Activated CD8-positive, alpha-beta T cell treated with anti-CD3 and anti-CD28 coated beads for 36 hours (primary cell): Measurements from ENCODE around the gene IDH2. TPM values are rescaled to one million over a fixed set of nuclear protein-coding genes. Genes with fewer than 3 reads are reported as not detected.

ENCODE experiments used
- ATAC-seq: fragments of 200-7000 bp; cut with Tn5 transposase; one replicate; pipeline ENCODE4 v1.10.0; 2021; ENCODE audit warnings: mild to moderate bottlenecking, moderate library complexity
- CTCF ChIA-PET: fragments of 350-600 bp; sonication (Branson Sonifier 250); formaldehyde crosslinking; loops from one replicate; lab custom pipeline; 2021; ENCODE audit warnings: antibody characterized with exemption; lab: Charles Lee
- POLR2A ChIA-PET: fragments of 350-600 bp; sonication (Branson Sonifier 250); formaldehyde crosslinking; loops from one replicate; lab custom pipeline; 2021; ENCODE audit warnings: antibody characterized with exemption; lab: Charles Lee
- DNase-seq: peaks from one replicate; pipeline ENCODE4 v3.0.0-alpha.2; 2020
- H3K27ac Mint-ChIP-seq: one replicate; pipeline ENCODE4 v1.8.0; 2021; ENCODE audit warnings: mild to moderate bottlenecking, mixed read lengths
- H3K27me3 Mint-ChIP-seq: one replicate; pipeline ENCODE4 v1.8.0; 2021; ENCODE audit warnings: mixed read lengths
- H3K36me3 Mint-ChIP-seq: one replicate; pipeline ENCODE4 v1.8.0; 2021; ENCODE audit warnings: low read depth, mixed read lengths
- H3K4me1 Mint-ChIP-seq: one replicate; pipeline ENCODE4 v1.8.0; 2021; ENCODE audit warnings: low read depth, mixed read lengths
- H3K4me3 Mint-ChIP-seq: one replicate; pipeline ENCODE4 v1.8.0; 2021; ENCODE audit warnings: mild to moderate bottlenecking, moderate library complexity, mixed read lengths
- H3K9me3 Mint-ChIP-seq: one replicate; pipeline ENCODE4 v1.8.0; 2021; ENCODE audit warnings: mixed read lengths
- CTCF ChIP-seq: fragments of 200-600 bp; IDR thresholded peaks from one replicate; pipeline ENCODE4 v1.8.0; 2022; ENCODE audit warnings: antibody characterized with exemption, mild to moderate bottlenecking
- intact Hi-C: fragments of 100-400 bp; cut with micrococcal nuclease; formaldehyde crosslinking; loops from one replicate; pipeline ENCODE4 v1.10.0; 2022
- total RNA-seq, 2 experiments: library from RNA; stranded (reverse); gene quantifications; one replicate each; pipeline ENCODE4 v1.2.3, GENCODE V29; 2021

The IDH2 gene
- total RNA-seq, 2 experiments from 2014 or later = 171 to 180 TPM

- ChIA-PET POLR2A (no interaction called here), CTCF (no interaction called here)
- H3K4me1 Mint-ChIP-seq = no peaks in the 10 kb centered on the region
- H3K27ac Mint-ChIP-seq = no peak overlapping the region
- ATAC-seq (no peak), DNase-seq (no peak)
- no peak for TF ChIP-seq CTCF
- no peak overlapping the region for H3K4me3 Mint-ChIP-seq
- peaks cover 5% of the 10 kb centered on the region for H3K27me3 Mint-ChIP-seq
- no peaks in the 10 kb centered on the region for H3K36me3 Mint-ChIP-seq
- H3K9me3 Mint-ChIP-seq = no peaks in the 10 kb centered on the region
- intact Hi-C loops = no loop called here
These were observed 24.5 kb upstream of the IDH2 start for GRCh38 chr15:90126596-90127435.

GRCh38 chr15:90126022-90126421, 23.8 kb upstream of the IDH2 start:
- no peak for TF ChIP-seq CTCF
- H3K27me3 Mint-ChIP-seq = peaks cover 5% of the 10 kb centered on the region
- CTCF ChIA-PET = no interaction called here
- intact Hi-C loops = no loop called here
- no peaks in the 10 kb centered on the region for H3K9me3 Mint-ChIP-seq
- no peak overlapping the region for H3K27ac Mint-ChIP-seq
- H3K4me3 Mint-ChIP-seq = no peak overlapping the region
- no peaks in the 10 kb centered on the region for H3K36me3 Mint-ChIP-seq
- DNase-seq (no peak), ATAC-seq (no peak)
- no peaks in the 10 kb centered on the region for H3K4me1 Mint-ChIP-seq
- POLR2A ChIA-PET = no interaction called here

DNA sequence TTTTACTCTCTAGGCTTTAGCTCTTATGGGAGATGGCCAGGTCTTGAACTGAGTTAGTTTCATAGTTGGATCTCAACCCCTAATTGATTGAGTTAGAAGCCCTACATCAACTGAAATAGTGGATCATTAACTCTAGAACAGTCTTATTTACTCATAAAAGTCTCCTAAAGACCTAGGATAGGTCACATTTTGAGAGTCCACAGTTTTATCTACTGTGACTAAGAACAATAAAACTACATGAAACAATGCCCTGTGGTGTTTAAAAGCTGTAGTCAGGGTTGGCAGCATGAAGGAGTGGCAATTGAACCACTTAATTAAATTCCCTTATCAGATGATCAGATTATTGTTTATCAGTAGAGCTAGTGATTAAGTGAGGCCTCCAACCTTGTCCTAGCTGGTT, 22.2 kb upstream of the IDH2 start:
- H3K27ac Mint-ChIP-seq = no peak overlapping the region
- H3K36me3 Mint-ChIP-seq = no peaks in the 10 kb centered on the region
- peaks cover 5% of the 10 kb centered on the region for H3K27me3 Mint-ChIP-seq
- no peak overlapping the region for H3K4me3 Mint-ChIP-seq
- intact Hi-C loops = no loop called here
- H3K4me1 Mint-ChIP-seq = no peaks in the 10 kb centered on the region
- DNase-seq (no peak), ATAC-seq (no peak)
- ChIA-PET POLR2A (no interaction called here), CTCF (no interaction called here)
- no peak for TF ChIP-seq CTCF
- H3K9me3 Mint-ChIP-seq = no peaks in the 10 kb centered on the region

GRCh38 chr15:90121086-90121485, 18.8 kb upstream of the IDH2 start:
- H3K27ac Mint-ChIP-seq = no peak overlapping the region

More at GRCh38 chr15:90121086-90121485, 18.8 kb upstream of the IDH2 start:
- intact Hi-C loops = no loop called here
- ChIA-PET CTCF (no interaction called here), POLR2A (no interaction called here)
- TF ChIP-seq CTCF = no peak
- ATAC-seq (no peak), DNase-seq (no peak)
- Mint-ChIP-seq H3K27me3 (peaks cover 3% of the 10 kb centered on the region), H3K4me3 (no peak overlapping the region), H3K9me3 (no peaks in the 10 kb centered on the region), H3K4me1 (no peaks in the 10 kb centered on the region), H3K36me3 (no peaks in the 10 kb centered on the region)
